SH-SY5Y (cell line): ENCODE data around the gene NKTR.

Experiments
- GATA2 ChIP-seq: IDR thresholded peaks from 2 replicates; pipeline ENCODE4 v1.6.1; 2011; ENCODE audit warnings: mild to moderate bottlenecking, low read depth, low read length
- GATA3 ChIP-seq: IDR thresholded peaks from 2 replicates; pipeline ENCODE4 v1.6.1; 2011; ENCODE audit warnings: low read depth, mild to moderate bottlenecking, low read length, moderate library complexity

GRCh38 chr3:42647821-42648459 is 47.5 kb downstream of the NKTR start:
- TF ChIP-seq GATA2 (no peak), GATA3 (no peak)
